HG02852 (cell line): ENCODE results near the gene PRKCB.

Experiments
- ATAC-seq: cut with Tn5 transposase; IDR thresholded peaks from one replicate; pipeline ENCODE4 v1.9.1; 2021; ENCODE audit warnings: mild to moderate bottlenecking, moderate library complexity; ENCODE audit not compliant: unreplicated experiment

The PRKCB gene

DNA sequence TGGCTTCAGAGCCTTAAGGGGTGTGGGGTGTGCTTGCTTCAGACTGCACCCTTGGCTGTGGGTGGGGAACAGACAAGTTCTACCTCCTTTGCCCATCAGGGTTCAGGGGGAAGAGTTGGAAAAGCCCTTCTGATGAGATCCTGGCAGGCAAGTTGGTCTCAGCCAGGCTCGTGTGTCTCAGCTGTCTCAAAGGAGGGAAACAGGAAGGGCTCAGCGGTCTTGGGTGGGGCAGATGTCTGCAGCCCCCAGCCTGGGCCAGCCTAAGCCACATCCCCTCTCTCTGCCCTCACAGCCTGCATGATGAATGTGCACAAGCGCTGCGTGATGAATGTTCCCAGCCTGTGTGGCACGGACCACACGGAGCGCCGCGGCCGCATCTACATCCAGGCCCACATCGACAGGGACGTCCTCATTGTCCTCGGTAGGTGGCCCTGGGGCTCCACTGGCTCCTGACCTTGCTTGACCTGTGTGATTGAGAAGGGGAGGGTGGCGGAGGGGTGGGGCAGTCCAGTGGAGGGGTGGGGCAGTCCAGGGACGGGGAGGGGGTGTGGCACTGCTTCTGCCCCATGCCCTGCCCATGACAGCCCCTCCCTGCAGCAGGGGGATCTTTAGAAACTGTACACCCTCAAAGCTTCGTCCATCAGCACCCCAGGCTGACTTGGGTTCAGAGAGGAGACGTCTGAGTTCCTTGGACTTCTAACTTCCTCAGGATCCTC, 199.5 kb downstream of the PRKCB start:
- ATAC-seq: no peak

DNA sequence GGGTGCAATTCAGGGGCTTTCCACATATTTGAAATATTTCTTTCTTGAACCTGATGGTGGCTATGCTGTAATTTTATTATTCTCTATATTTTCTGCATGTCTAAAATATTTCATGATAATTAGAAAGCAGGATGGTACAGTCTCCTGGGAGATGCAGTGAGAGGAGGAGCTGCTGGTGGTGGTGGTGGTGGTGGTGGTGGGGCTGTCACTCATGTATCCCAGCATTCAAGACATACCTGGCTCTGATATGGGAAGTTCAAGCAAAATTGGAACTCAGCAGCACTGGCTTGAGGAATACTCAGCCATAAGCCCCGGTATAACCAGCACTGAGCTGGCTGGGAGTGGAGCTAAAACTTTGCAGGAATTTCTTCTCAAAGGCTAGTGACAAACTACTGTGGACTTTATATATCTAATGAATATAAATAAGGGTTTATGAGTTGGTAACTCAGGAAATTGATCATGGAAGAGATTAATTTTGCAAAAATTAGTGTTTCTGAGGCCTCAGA, 200.3 kb downstream of the PRKCB start:
- no peak for ATAC-seq

GRCh38 chr16:24036614-24037013, 200.8 kb downstream of the PRKCB start:
- ATAC-seq: no peak

- ATAC-seq: no peak
These were observed 201.6 kb downstream of the PRKCB start for GRCh38 chr16:24037335-24037734.

DNA sequence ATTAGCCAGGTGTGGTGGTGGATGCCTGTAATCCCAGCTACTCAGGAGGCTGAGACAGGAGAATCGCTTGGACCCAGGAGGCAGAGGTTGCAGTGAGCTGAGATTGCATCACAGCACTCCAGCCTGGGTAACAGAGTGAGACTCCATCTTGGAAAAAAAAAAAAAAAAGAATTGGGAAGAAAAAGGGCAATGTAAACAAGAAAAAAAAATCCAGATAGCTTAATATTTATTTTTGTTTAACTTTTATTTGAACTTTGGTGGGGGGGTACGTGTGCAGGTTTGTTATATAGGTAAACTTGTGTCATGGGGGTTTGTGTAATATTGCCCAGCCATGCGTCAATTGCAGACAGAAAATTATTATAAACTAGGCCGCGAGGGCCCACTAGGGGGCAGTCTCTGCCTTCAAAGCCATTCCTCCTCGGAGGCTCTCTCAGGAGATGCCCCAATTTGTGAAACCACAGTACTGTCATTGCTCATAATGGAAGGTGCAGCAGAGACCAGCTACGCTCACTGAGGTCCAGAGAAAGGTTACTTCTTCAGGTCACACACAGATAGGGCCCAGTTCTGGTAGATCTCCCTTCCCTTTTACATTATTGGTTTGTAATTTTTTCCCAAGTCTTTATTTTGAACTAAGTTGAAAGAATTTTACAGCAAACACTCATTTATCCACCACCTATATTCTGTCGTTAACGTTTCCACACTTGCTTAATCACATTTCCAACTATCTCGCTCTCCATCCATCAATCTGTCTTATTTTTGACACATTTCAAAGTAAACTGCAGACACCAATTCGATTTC, 206.2 kb downstream of the PRKCB start:
- peak; percentile 59 for ATAC-seq

DNA sequence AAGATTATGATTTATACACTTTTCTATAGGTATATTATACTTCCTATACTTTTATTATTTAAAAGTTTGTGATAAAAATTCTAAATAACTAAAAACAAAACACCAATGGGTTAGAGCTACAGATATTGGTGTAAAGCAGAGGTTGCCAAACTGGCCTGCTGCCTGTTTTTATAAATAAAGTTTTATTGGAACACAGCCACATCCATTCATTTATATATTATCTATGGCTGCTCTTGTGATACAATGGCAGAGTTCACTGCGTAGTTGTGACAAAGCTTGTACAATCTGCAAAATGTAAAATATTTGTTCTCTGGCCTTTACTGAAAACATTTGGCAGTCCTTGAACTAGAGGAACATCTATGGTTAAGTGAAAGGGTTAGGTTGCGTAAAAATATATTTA, 208.7 kb downstream of the PRKCB start:
- ATAC-seq: no peak

- ATAC-seq: no peak
These were observed 209.9 kb downstream of the PRKCB start for GRCh38 chr16:24045641-24046040.

GRCh38 chr16:24046442-24046841, 210.7 kb downstream of the PRKCB start:
- ATAC-seq: no peak

DNA sequence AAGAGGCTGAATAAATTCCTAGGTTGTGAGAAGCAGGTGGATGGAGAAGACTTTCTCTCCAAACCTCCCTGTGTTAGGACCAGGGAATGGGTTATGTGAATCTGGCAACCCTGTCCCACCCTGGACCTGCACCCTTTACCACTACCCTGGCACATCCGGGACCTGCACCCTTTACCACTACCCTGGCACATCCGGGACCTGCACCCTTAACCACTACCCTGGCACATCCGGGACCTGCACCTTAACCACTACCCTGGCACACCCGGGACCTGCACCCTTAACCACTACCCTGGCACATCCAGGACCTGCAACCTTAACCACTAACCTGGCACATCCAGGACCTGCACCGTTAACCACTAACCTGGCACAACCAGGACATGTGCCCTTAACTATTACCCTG, 213.3 kb downstream of the PRKCB start:
- ATAC-seq: no peak

- ATAC-seq: no peak
These were observed 215.3 kb downstream of the PRKCB start for GRCh38 chr16:24051125-24051524.

DNA sequence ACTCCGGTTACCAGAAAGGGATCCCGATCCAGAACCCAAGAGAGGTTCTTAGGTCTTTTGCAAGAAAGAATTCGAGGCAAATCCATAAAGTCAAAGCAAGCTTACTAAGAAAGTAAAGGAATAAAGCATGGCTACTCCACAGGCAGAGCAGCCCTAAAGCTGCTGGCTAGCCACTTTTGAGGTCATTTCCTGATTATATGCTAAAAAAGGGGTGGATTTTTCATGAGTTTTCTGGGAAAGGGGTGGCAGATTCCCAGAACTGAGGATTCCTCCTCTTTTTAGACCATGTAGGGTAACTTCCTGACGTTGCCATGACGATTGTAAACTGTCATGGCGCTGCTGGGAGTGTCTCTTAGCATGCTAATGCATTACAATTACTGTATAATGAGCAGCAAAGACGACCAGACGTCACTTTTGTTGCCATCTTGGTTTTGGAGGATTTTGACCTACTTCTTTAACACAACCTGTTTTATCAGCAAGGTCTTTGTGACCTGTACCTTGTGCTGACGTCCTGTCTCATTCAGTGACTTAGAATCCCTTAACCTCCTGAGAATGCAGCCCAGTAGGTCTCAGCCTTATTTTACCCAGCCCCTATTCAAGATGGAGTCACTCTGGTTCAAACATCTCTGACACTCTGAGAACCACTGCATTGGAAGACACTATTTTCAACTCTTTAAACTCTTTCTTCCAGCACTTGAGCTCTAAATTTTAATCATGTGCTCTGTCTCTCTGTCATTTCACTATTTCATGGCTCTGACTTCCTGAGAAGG, 216.7 kb downstream of the PRKCB start:
- no peak for ATAC-seq

GRCh38 chr16:24053099-24053946, 217.5 kb downstream of the PRKCB start:
- no peak for ATAC-seq

- ATAC-seq: no peak
These were observed 219.1 kb downstream of the PRKCB start for GRCh38 chr16:24054741-24055491.

DNA sequence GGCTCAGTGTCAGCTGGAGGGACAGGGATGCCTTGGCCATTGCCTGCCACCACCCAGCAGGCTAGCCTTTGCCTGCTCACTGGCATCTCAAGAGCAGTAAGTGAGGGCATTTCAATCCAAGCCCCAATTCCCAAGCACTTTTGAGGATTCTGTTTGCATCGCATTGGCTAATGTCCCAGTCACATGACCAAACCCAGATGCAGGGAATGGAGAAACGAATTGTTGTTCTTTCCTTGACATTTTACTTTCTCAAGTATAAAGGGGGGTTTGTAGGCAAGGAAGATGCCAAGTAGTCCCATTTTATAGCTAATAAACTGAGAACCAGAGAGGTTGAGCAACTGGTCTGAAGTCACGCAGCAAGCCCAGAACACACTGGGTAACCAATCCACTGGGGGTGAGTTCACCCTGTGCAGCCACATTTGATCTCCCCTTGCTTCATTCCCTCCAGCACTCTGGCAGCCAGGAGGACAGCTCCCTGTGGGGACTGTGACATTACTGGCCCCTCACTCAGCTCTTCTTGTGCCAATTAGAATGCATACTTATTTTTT, 226.6 kb downstream of the PRKCB start:
- ATAC-seq: no peak

GRCh38 chr16:24069036-24069590, 233.3 kb downstream of the PRKCB start:
- no peak for ATAC-seq

DNA sequence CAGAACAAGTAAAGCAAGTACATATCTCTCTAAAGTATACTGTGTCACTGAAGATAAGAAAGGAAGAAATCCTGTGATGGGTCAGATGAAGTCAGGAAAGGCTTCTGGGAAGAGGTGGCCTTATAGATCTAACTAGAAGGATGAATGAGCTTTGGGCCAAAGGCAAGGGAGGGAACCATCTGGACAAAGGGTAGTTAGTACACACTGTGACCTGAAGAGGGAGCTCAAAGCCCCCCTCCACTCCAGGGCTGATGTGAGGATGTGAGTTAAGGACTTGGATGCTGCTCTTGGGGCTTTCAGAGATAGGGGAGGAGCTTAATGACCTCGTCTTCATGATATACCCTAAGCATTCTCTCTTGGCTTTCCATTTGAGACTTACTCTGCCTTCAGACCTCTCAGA, 235.1 kb downstream of the PRKCB start:
- ATAC-seq: no peak

DNA sequence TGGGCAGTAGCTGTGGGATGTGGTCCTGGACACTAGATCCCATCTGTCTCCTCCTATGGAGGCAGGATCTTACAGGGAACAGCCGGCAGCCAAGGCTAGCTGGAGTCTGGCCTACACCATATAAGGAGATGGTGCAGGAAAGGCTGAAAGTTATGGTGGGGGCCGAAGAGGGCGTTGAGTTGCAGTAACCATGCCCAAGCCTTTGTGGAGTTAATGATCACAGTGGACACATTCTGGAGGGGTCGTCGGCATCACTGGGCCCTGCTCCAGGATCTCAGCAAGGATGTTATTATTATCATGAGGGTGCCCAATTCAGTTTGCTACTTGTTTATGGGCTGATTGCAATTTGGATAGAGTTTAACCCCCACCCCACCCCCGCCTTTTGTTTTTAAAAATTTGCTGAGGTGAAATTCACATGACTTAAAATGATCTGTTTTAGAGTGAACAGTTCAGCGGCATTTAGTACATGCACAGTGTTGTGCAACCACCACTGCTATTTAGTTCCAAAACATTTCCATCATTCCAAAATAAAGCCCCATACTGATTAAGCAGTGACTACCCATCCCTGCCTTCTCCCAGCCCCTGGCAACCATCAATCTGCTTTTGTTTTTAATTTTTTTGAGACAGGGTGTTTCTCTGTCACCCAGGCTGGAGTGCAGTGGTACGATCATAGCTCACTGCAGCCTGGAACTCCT, 236.0 kb downstream of the PRKCB start:
- no peak for ATAC-seq

DNA sequence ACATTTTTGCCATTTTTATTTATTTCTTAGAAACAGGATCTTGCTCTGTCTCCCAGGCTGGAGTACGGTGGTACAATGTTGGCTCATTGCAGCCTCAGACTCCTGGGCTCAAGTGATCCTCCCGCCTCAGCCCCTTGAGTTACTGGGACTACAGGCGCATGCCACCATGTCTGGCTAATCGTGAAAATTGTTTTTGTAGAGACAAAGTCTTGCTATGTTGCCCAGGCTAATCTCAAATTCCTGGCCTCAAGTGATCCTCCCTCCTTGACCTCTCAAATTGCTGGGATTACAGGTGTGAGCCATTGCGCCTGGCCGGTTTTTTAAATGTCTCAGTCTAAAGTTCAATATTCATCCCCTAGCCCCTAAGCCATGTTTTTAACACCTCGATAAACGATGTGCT, 237.5 kb downstream of the PRKCB start:
- no peak for ATAC-seq

- ATAC-seq: no peak
These were observed 238.8 kb downstream of the PRKCB start for GRCh38 chr16:24074574-24074973.
